ENCODE results near the gene ARHGAP10. TPM values are rescaled to one million over a fixed set of nuclear protein-coding genes. Genes with fewer than 3 reads are reported as not detected.
A peak's percentile ranks its signal among the peaks of the same experiment; 100 is the strongest.

Gene ARHGAP10
- total RNA-seq, 2 experiments from 2014 or later = 6.1 to 6.2 TPM

- Mint-ChIP-seq H3K9me3 (ENCODE audit: low read depth) (peaks cover 4% of the 10 kb centered on the region), H3K27ac (peak overlapping the region; percentile 45), H3K27me3 (no peaks in the 10 kb centered on the region), H3K4me3 (no peak overlapping the region), H3K36me3 (ENCODE audit: low read depth) (peaks cover 2% of the 10 kb centered on the region), H3K4me1 (no peaks in the 10 kb centered on the region)
- intact Hi-C loops (cut with DNase I, micrococcal nuclease) = no loop called here
- DNase-seq = no peak
- POLR2A ChIA-PET = no interaction called here
- CTCF ChIA-PET = no interaction called here
- no peak for ATAC-seq
Measured at GRCh38 chr4:148030193-148030873, 298.4 kb downstream of the ARHGAP10 start.

GRCh38 chr4:148034813-148035212, 302.9 kb downstream of the ARHGAP10 start:
- no peak overlapping the region for H3K27ac Mint-ChIP-seq
- H3K36me3 Mint-ChIP-seq (ENCODE audit: low read depth) = no peaks in the 10 kb centered on the region
- DNase-seq (no peak), ATAC-seq (no peak)
- H3K4me3 Mint-ChIP-seq = no peak overlapping the region
- intact Hi-C loops (cut with DNase I, micrococcal nuclease) = no loop called here
- H3K9me3 Mint-ChIP-seq (ENCODE audit: low read depth) = peaks cover 6% of the 10 kb centered on the region
- CTCF ChIA-PET = interaction anchor here (0.7 to 1.1 kb wide), 3 partner anchors 10 to 25 kb away, joined by 4 to 5 read pairs (median 5); no protein-coding TSS in a partner anchor
- POLR2A ChIA-PET = no interaction called here
- no peaks in the 10 kb centered on the region for H3K4me1 Mint-ChIP-seq
- H3K27me3 Mint-ChIP-seq = no peaks in the 10 kb centered on the region

- peaks cover 2% of the 10 kb centered on the region for H3K9me3 Mint-ChIP-seq (ENCODE audit: low read depth)
- ATAC-seq = no peak
- ChIA-PET POLR2A (no interaction called here), CTCF (no interaction called here)
- no peak overlapping the region for H3K27ac Mint-ChIP-seq
- H3K36me3 Mint-ChIP-seq (ENCODE audit: low read depth) = no peaks in the 10 kb centered on the region
- no peak for DNase-seq
- H3K4me1 Mint-ChIP-seq = peaks cover 11% of the 10 kb centered on the region
- intact Hi-C loops (cut with DNase I, micrococcal nuclease) = no loop called here
- no peaks in the 10 kb centered on the region for H3K27me3 Mint-ChIP-seq
- H3K4me3 Mint-ChIP-seq = no peak overlapping the region
Measured at GRCh38 chr4:148041606-148042329, 309.9 kb downstream of the ARHGAP10 start.

DNA sequence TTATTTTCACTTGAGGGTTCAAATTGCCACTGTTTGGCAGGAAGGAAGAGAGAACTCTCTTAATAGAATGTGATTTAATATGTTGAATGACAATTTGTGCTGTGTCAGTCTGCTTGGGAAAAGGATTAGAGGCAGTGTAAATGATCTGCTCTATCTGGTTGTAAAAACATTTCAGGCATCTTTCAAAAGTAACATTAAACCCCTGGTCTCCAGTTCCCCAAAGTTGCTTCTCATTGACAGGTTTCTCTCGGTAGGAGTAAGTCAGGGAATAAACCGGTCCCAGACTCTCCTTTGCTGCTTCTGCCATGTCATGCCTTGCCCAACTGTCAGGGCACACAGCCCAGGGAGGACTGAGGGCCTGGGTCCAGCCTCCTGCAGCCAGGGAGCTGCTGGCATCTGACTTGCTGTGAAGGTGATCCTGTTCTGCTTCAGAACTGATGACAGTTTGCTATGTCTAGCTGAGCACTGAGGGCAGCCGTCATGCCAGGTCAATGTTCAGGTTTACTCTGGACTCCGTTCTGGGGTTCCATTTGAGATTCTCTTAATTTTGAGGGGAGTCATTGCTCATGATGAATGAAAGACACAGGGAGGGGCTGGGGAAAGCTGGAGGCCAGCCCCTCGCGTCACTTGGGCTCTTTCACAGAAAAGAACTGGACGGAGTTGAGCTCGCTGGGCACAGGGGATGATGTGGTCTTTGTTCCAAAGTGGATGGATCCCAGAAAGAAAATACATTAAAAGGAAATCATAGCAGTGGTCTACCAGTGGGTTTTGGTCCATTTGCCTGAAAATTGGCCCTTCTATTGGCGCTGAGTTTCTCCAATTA, 312.4 kb downstream of the ARHGAP10 start:
- Mint-ChIP-seq H3K27me3 (no peaks in the 10 kb centered on the region), H3K9me3 (ENCODE audit: low read depth) (no peaks in the 10 kb centered on the region), H3K4me3 (no peak overlapping the region), H3K4me1 (peaks cover 11% of the 10 kb centered on the region), H3K27ac (no peak overlapping the region), H3K36me3 (ENCODE audit: low read depth) (peaks cover 8% of the 10 kb centered on the region)
- DNase-seq (no peak), ATAC-seq (no peak)
- CTCF ChIA-PET = interaction anchor here (0.8 to 1.1 kb wide), 2 partner anchors 9 kb away, joined by 3 to 5 read pairs; no protein-coding TSS in a partner anchor
- POLR2A ChIA-PET = no interaction called here
- intact Hi-C loops (cut with DNase I, micrococcal nuclease) = no loop called here

DNA sequence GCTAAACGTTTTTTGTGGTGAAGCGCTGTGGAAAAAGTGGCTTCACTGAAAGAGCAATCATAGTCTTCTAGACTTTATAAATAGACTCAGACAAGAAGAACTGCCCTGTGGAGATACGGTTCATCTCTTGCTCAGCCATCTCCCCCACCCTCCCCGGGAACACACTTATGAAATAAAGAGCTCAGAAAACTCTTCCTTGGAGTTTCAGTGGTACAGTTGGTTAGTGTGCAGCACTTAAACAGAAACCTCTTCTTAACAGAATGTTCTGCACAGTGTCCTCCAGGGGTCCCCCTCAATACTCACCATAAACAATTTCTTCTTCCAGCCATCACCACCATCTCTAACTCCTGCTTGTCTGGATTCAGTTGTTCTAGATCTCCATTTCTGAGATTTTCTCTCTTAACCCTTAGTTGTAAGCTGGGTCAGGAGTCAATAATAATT, 313.0 kb downstream of the ARHGAP10 start:
- CTCF ChIA-PET = interaction anchor here (0.8 to 1.1 kb wide), 2 partner anchors 8 to 10 kb away, joined by 3 to 5 read pairs; no protein-coding TSS in a partner anchor
- ATAC-seq = peak; percentile 55
- peaks cover 10% of the 10 kb centered on the region for H3K36me3 Mint-ChIP-seq (ENCODE audit: low read depth)
- intact Hi-C loops (cut with DNase I, micrococcal nuclease) = no loop called here
- no peaks in the 10 kb centered on the region for H3K9me3 Mint-ChIP-seq (ENCODE audit: low read depth)
- POLR2A ChIA-PET = no interaction called here
- no peak overlapping the region for H3K27ac Mint-ChIP-seq
- no peak for DNase-seq
- H3K27me3 Mint-ChIP-seq = no peaks in the 10 kb centered on the region
- H3K4me3 Mint-ChIP-seq = no peak overlapping the region
- peaks cover 11% of the 10 kb centered on the region for H3K4me1 Mint-ChIP-seq

GRCh38 chr4:148048598-148048997, 316.7 kb downstream of the ARHGAP10 start:
- intact Hi-C loops (cut with DNase I, micrococcal nuclease) = no loop called here
- DNase-seq = no peak
- ChIA-PET POLR2A (interaction anchor here (0.6 kb wide), 1 partner anchor 19 kb away, joined by 3 read pairs; no protein-coding TSS in a partner anchor), CTCF (interaction anchor here (0.7 kb wide), 1 partner anchor 1030 kb away, joined by 3 read pairs; no protein-coding TSS in a partner anchor)
- Mint-ChIP-seq H3K27me3 (no peaks in the 10 kb centered on the region), H3K4me3 (no peak overlapping the region), H3K27ac (no peak overlapping the region), H3K36me3 (ENCODE audit: low read depth) (peaks cover 10% of the 10 kb centered on the region), H3K9me3 (ENCODE audit: low read depth) (peaks cover 2% of the 10 kb centered on the region), H3K4me1 (peaks cover 42% of the 10 kb centered on the region)
- no peak for ATAC-seq

DNA sequence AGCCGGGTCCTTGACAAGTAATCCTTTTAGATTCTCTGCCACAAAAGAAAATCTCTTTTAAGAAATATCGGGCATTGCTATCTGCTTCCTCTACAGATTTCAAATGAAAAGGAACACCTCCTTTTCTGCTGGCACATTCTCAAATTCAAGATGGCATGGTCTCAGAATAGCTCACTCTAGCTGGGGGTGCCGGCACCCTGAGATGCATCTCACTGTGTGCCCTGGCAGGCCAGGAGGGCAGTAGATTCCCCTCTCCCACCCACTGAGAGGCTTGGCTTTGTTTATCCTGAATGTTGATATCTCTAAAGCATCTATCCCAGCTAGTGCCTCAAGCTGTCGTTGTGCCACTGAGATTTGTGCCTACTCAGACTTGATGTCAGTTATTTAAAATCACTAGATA, 319.5 kb downstream of the ARHGAP10 start:
- peaks cover 58% of the 10 kb centered on the region for H3K4me1 Mint-ChIP-seq
- intact Hi-C loops (cut with DNase I, micrococcal nuclease) = loop anchor here (10.0 kb wide), 2 partner anchors 393 to 683 kb away; partner anchors contain the start of gene NR3C2 (in 1 of the 2)
- H3K27me3 Mint-ChIP-seq = no peaks in the 10 kb centered on the region
- ATAC-seq = no peak
- CTCF ChIA-PET = interaction anchor here (0.7 kb wide), 1 partner anchor 43 kb away, joined by 3 read pairs; no protein-coding TSS in a partner anchor
- H3K36me3 Mint-ChIP-seq (ENCODE audit: low read depth) = peaks cover 10% of the 10 kb centered on the region
- no peak overlapping the region for H3K27ac Mint-ChIP-seq
- H3K9me3 Mint-ChIP-seq (ENCODE audit: low read depth) = peaks cover 2% of the 10 kb centered on the region
- no peak overlapping the region for H3K4me3 Mint-ChIP-seq
- POLR2A ChIA-PET = no interaction called here
- no peak for DNase-seq

- H3K27ac Mint-ChIP-seq = peak overlapping the region; percentile 20
- H3K36me3 Mint-ChIP-seq (ENCODE audit: low read depth) = peaks cover 12% of the 10 kb centered on the region
- peaks cover 6% of the 10 kb centered on the region for H3K9me3 Mint-ChIP-seq (ENCODE audit: low read depth)
- ChIA-PET CTCF (interaction anchor here (1.2 kb wide), 1 partner anchor 7 kb away, joined by 3 read pairs; no protein-coding TSS in a partner anchor), POLR2A (no interaction called here)
- intact Hi-C loops (cut with DNase I, micrococcal nuclease) = loop anchor here (10.0 kb wide), 2 partner anchors 392 to 682 kb away; partner anchors contain the start of gene NR3C2 (in 1 of the 2)
- no peaks in the 10 kb centered on the region for H3K27me3 Mint-ChIP-seq
- no peak for DNase-seq
- peak; percentile 64 for ATAC-seq
- peaks cover 66% of the 10 kb centered on the region for H3K4me1 Mint-ChIP-seq
- H3K4me3 Mint-ChIP-seq = no peak overlapping the region
Measured at GRCh38 chr4:148052448-148052847, 320.6 kb downstream of the ARHGAP10 start.

- peaks cover 75% of the 10 kb centered on the region for H3K4me1 Mint-ChIP-seq
- DNase-seq (no peak), ATAC-seq (no peak)
- intact Hi-C loops (cut with DNase I, micrococcal nuclease) = loop anchor here (10.0 kb wide), 2 partner anchors 391 to 681 kb away; partner anchors contain the start of gene NR3C2 (in 1 of the 2)
- peaks cover 9% of the 10 kb centered on the region for H3K9me3 Mint-ChIP-seq (ENCODE audit: low read depth)
- no peaks in the 10 kb centered on the region for H3K27me3 Mint-ChIP-seq
- peaks cover 7% of the 10 kb centered on the region for H3K36me3 Mint-ChIP-seq (ENCODE audit: low read depth)
- H3K4me3 Mint-ChIP-seq = no peak overlapping the region
- CTCF ChIA-PET = interaction anchor here (1.2 to 1.7 kb wide), 3 partner anchors 7 to 187 kb away, joined by 3 to 5 read pairs (median 3); no protein-coding TSS in a partner anchor
- no peak overlapping the region for H3K27ac Mint-ChIP-seq
- POLR2A ChIA-PET = no interaction called here
Measured at GRCh38 chr4:148053298-148054003, 321.6 kb downstream of the ARHGAP10 start.

- CTCF ChIA-PET = interaction anchor here (1.3 to 1.7 kb wide), 2 partner anchors 8 to 187 kb away, joined by 3 to 5 read pairs; no protein-coding TSS in a partner anchor
- H3K36me3 Mint-ChIP-seq (ENCODE audit: low read depth) = peaks cover 3% of the 10 kb centered on the region
Measured at GRCh38 chr4:148054275-148054674, 322.4 kb downstream of the ARHGAP10 start.

More at GRCh38 chr4:148054275-148054674, 322.4 kb downstream of the ARHGAP10 start:
- ATAC-seq = no peak
- Mint-ChIP-seq H3K27me3 (no peaks in the 10 kb centered on the region), H3K4me3 (no peak overlapping the region), H3K4me1 (peaks cover 83% of the 10 kb centered on the region), H3K27ac (no peak overlapping the region), H3K9me3 (ENCODE audit: low read depth) (peaks cover 9% of the 10 kb centered on the region)
- intact Hi-C loops (cut with DNase I, micrococcal nuclease) = loop anchor here (10.0 kb wide), 2 partner anchors 391 to 681 kb away; partner anchors contain the start of gene NR3C2 (in 1 of the 2)
- POLR2A ChIA-PET = no interaction called here
- no peak for DNase-seq
